ENCODE data around the gene ZNF649. TPM values are rescaled to one million over a fixed set of nuclear protein-coding genes. Genes with fewer than 3 reads are reported as not detected.
"Not testable (repeated sequence)": the region's sequence is repeated elsewhere in the genome, so short reads cannot be mapped to it uniquely, and the experiment has no call there.

Gene ZNF649
- total and polyA plus RNA-seq, 2 donors, result 6.2 to 14.4 TPM

GRCh38 chr19:51926784-51927741 lies 22.2 kb upstream of the ZNF649 start, which contains the start of gene ZNF613:
ZNF613 (plus strand) TSS chr19:51927472; CDS start chr19:51936221, 8,749 bp downstream.
- H3K9me3 ChIP-seq (ENCODE audit: control insufficient read depth in 2 of 2, insufficient read depth in 1 of 2, low read length in 1 of 2), result peaks cover 5 to 17% of the 10 kb centered on the region in 2 donors
- WGBS, result under 1% methylated on average over 52 of the region's 52 CpGs
- peaks cover 4 to 7% of the 10 kb centered on the region in 2 donors for H3K4me1 ChIP-seq (ENCODE audit: control insufficient read depth in 2 of 2, insufficient read depth in 2 of 2, low read length in 2 of 2)
- H3K36me3 ChIP-seq (ENCODE audit: control insufficient read depth in 2 of 2, insufficient read depth in 2 of 2, low read length in 1 of 2), result peaks cover 5 to 6% of the 10 kb centered on the region in 2 donors
- peak within 1 kb of the TSS; percentile 73 to 76 for H3K4me3 ChIP-seq (ENCODE audit: low read length in 2 of 2)
- H3K27ac ChIP-seq (ENCODE audit: low read depth in 1 of 2, low read length in 1 of 2), result peak within 1 kb of the TSS; percentile 83 to 85
- no peaks in the 10 kb centered on the region for H3K27me3 ChIP-seq (ENCODE audit: control insufficient read depth in 2 of 2, insufficient read depth in 1 of 2, low read length in 1 of 2)
- peak; percentile 83 to 96 (median 87) for DNase-seq (ENCODE audit: low read depth in 6 of 9, low spot score in 9 of 9)

DNA sequence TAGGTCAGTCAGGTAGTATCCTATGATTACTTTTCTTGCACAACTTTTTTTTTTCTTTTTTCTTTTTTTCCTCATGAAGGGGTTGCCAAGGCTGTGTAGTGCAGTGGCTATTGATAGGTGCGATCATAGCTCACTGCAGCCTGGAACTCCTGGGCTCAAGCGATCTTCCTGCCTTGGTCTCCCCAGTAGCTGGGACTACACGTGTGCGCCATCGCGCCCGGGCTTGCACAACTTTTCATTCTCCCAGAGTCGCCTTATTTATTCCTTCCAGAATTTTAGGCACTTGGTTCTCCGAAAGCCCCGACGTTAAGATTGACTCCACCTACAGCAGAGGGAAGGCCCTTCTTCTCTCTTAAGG lies 21.6 kb upstream of the ZNF649 start:
- Histone ChIP-seq H3K9me3 (ENCODE audit: control insufficient read depth in 2 of 2, insufficient read depth in 1 of 2, low read length in 1 of 2) (peaks cover 7 to 18% of the 10 kb centered on the region in 2 donors), H3K27ac (ENCODE audit: low read depth in 1 of 2, low read length in 1 of 2) (peak overlapping the region; percentile 83 to 85), H3K27me3 (ENCODE audit: control insufficient read depth in 2 of 2, insufficient read depth in 1 of 2, low read length in 1 of 2) (no peaks in the 10 kb centered on the region), H3K4me1 (ENCODE audit: control insufficient read depth in 2 of 2, insufficient read depth in 2 of 2, low read length in 2 of 2) (peaks cover 4 to 7% of the 10 kb centered on the region in 2 donors), H3K36me3 (ENCODE audit: control insufficient read depth in 2 of 2, insufficient read depth in 2 of 2, low read length in 1 of 2) (peaks cover 0 to 5% of the 10 kb centered on the region in 2 donors), H3K4me3 (ENCODE audit: low read length in 2 of 2) (peak overlapping the region; percentile 73 to 76)
- WGBS, result 23% methylated on average over 11 of the region's 11 CpGs
- DNase-seq (ENCODE audit: low read depth in 6 of 9, low spot score in 9 of 9), result no peak

DNA sequence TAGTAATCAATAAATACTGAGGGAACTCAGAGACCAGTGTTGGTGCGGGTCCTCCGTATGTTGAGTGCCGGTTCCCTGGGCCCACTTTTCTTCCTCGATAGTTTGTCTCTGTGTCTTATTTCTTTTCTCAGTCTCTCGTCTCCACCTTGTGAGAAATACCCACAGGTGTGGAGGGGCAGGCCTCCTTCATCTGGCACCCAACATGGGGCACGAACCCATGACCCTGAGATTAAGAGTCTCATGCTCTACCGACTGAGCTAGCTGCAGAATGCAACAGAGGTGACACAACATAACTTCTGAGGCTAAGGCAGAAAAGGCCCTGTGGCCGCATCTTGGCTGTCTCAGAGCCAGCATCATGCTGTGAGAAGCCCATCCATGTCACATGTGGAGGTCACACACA lies 17.1 kb upstream of the ZNF649 start:
- Histone ChIP-seq H3K4me1 (ENCODE audit: control insufficient read depth in 2 of 2, insufficient read depth in 2 of 2, low read length in 2 of 2) (no peaks in the 10 kb centered on the region), H3K9me3 (ENCODE audit: control insufficient read depth in 2 of 2, insufficient read depth in 1 of 2, low read length in 1 of 2) (peaks cover 8 to 22% of the 10 kb centered on the region in 2 donors), H3K27me3 (ENCODE audit: control insufficient read depth in 2 of 2, insufficient read depth in 1 of 2, low read length in 1 of 2) (no peaks in the 10 kb centered on the region), H3K27ac (ENCODE audit: low read depth in 1 of 2, low read length in 1 of 2) (no peak overlapping the region), H3K36me3 (ENCODE audit: control insufficient read depth in 2 of 2, insufficient read depth in 2 of 2, low read length in 1 of 2) (no peaks in the 10 kb centered on the region), H3K4me3 (ENCODE audit: low read length in 2 of 2) (no peak overlapping the region)
- DNase-seq (ENCODE audit: low read depth in 6 of 9, low spot score in 9 of 9), result no peak
- WGBS, result 95% methylated on average over 8 of the region's 8 CpGs

GRCh38 chr19:51919606-51920005 lies 14.8 kb upstream of the ZNF649 start:
- Histone ChIP-seq H3K4me3 (ENCODE audit: low read length in 2 of 2) (no peak overlapping the region), H3K4me1 (ENCODE audit: control insufficient read depth in 2 of 2, insufficient read depth in 2 of 2, low read length in 2 of 2) (no peaks in the 10 kb centered on the region), H3K9me3 (ENCODE audit: control insufficient read depth in 2 of 2, insufficient read depth in 1 of 2, low read length in 1 of 2) (peaks cover 9 to 22% of the 10 kb centered on the region in 2 donors), H3K27me3 (ENCODE audit: control insufficient read depth in 2 of 2, insufficient read depth in 1 of 2, low read length in 1 of 2) (no peaks in the 10 kb centered on the region), H3K27ac (ENCODE audit: low read depth in 1 of 2, low read length in 1 of 2) (no peak overlapping the region), H3K36me3 (ENCODE audit: control insufficient read depth in 2 of 2, insufficient read depth in 2 of 2, low read length in 1 of 2) (no peaks in the 10 kb centered on the region)
- 94% methylated on average over 3 of the region's 3 CpGs for WGBS
- no peak for DNase-seq (ENCODE audit: low read depth in 6 of 9, low spot score in 9 of 9)

DNA sequence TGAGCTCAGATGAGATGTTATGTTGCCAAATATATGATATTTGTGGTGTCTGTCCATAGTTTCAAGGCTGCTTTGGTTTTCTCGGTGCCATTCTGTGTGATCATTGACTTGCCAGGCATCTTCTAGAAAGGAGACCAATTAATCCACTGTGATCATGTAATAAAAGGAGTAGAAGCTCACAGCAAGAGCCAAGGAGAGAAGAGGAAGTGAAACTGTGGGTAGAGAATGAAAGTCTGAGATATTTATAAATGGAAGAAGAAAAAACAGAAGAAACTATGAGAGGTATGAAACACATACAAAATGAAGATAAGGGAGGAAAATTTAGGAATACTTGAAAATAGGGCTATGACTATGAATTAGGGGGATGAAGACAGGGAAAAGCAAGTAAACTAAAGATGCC lies 11.3 kb upstream of the ZNF649 start:
- Histone ChIP-seq H3K36me3 (ENCODE audit: control insufficient read depth in 2 of 2, insufficient read depth in 2 of 2, low read length in 1 of 2) (no peaks in the 10 kb centered on the region), H3K27me3 (ENCODE audit: control insufficient read depth in 2 of 2, insufficient read depth in 1 of 2, low read length in 1 of 2) (no peaks in the 10 kb centered on the region), H3K9me3 (ENCODE audit: control insufficient read depth in 2 of 2, insufficient read depth in 1 of 2, low read length in 1 of 2) (peaks cover 4 to 10% of the 10 kb centered on the region in 2 donors), H3K4me1 (ENCODE audit: control insufficient read depth in 2 of 2, insufficient read depth in 2 of 2, low read length in 2 of 2) (no peaks in the 10 kb centered on the region), H3K4me3 (ENCODE audit: low read length in 2 of 2) (no peak overlapping the region), H3K27ac (ENCODE audit: low read depth in 1 of 2, low read length in 1 of 2) (no peak overlapping the region)
- WGBS, result 97% methylated on average over 1 of the region's 1 CpG
- DNase-seq (ENCODE audit: low read depth in 6 of 9, low spot score in 9 of 9), result no peak

- H3K4me1 ChIP-seq (ENCODE audit: control insufficient read depth in 2 of 2, insufficient read depth in 2 of 2, low read length in 2 of 2), result no peaks in the 10 kb centered on the region
- no peak for DNase-seq (ENCODE audit: low read depth in 6 of 9, low spot score in 9 of 9)
- H3K9me3 ChIP-seq (ENCODE audit: control insufficient read depth in 2 of 2, insufficient read depth in 1 of 2, low read length in 1 of 2), result peaks cover 2 to 10% of the 10 kb centered on the region in 2 donors
- no peaks in the 10 kb centered on the region for H3K36me3 ChIP-seq (ENCODE audit: control insufficient read depth in 2 of 2, insufficient read depth in 2 of 2, low read length in 1 of 2)
- H3K4me3 ChIP-seq (ENCODE audit: low read length in 2 of 2), result no peak overlapping the region
- 82% methylated on average over 5 of the region's 5 CpGs for WGBS
- H3K27ac ChIP-seq (ENCODE audit: low read depth in 1 of 2, low read length in 1 of 2), result no peak overlapping the region
- no peaks in the 10 kb centered on the region for H3K27me3 ChIP-seq (ENCODE audit: control insufficient read depth in 2 of 2, insufficient read depth in 1 of 2, low read length in 1 of 2)
Observed at GRCh38 chr19:51915324-51915867, 10.6 kb upstream of the ZNF649 start.

DNA sequence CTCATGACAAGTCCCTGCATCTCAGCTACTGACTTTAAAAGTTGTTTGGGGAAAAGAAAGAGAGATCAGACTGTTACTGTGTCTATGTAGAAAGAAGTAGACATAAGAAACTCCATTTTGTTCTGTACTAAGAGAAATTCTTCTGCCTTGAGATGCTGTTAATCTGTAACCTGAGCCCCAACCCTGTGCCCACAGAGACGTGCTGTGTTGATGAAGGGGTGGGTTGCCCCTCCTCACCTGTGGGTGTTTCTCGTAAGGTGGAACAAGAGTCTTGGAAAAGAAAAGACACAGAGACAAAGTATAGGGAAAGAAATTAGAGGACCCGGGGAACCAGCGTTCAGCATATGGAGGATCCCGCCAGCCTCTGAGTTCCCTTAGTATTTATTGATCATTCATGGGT lies 3.2 kb upstream of the ZNF649 start:
- H3K4me1 ChIP-seq (ENCODE audit: control insufficient read depth in 2 of 2, insufficient read depth in 2 of 2, low read length in 2 of 2); H3K4me3 ChIP-seq (ENCODE audit: low read length in 2 of 2); H3K27me3 ChIP-seq (ENCODE audit: control insufficient read depth in 2 of 2, insufficient read depth in 1 of 2, low read length in 1 of 2); H3K27ac ChIP-seq (ENCODE audit: low read depth in 1 of 2, low read length in 1 of 2); DNase-seq (ENCODE audit: low read depth in 6 of 9, low spot score in 9 of 9); H3K36me3 ChIP-seq (ENCODE audit: control insufficient read depth in 2 of 2, insufficient read depth in 2 of 2, low read length in 1 of 2): not testable (repeated sequence)
- H3K9me3 ChIP-seq (ENCODE audit: control insufficient read depth in 2 of 2, insufficient read depth in 1 of 2, low read length in 1 of 2), result peaks cover 11 to 18% of the 10 kb centered on the region in 2 donors
- 38% methylated on average over 5 of the region's 5 CpGs for WGBS

DNA sequence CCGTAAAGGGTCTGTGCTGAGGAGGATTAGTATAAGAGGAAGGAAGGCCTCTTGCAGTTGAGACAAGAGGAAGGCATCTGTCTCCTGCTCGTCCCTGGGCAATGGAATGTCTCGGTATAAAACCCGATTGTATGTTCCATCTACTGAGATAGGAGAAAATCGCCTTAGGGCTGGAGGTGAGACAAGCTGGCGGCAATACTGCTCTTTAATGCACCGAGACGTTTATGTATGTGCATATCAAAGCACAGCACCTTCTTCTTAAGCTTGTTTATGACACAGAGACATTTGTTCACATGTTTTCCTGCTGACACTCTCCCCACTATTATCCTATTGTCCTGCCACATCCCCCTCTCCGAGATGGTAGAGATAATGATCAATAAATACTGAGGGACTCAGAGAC lies 1.3 kb upstream of the ZNF649 start:
- WGBS, result 65% methylated on average over 9 of the region's 9 CpGs

GRCh38 chr19:51905639-51906038 lies 822 bp upstream of the ZNF649 start:
- peaks cover 15 to 36% of the 10 kb centered on the region in 2 donors for H3K9me3 ChIP-seq (ENCODE audit: control insufficient read depth in 2 of 2, insufficient read depth in 1 of 2, low read length in 1 of 2)
- H3K36me3 ChIP-seq (ENCODE audit: control insufficient read depth in 2 of 2, insufficient read depth in 2 of 2, low read length in 1 of 2), result peaks cover 4 to 13% of the 10 kb centered on the region in 2 donors
- not testable (repeated sequence) for H3K27ac ChIP-seq (ENCODE audit: low read depth in 1 of 2, low read length in 1 of 2); H3K4me3 ChIP-seq (ENCODE audit: low read length in 2 of 2); H3K4me1 ChIP-seq (ENCODE audit: control insufficient read depth in 2 of 2, insufficient read depth in 2 of 2, low read length in 2 of 2); DNase-seq (ENCODE audit: low read depth in 6 of 9, low spot score in 9 of 9); H3K27me3 ChIP-seq (ENCODE audit: control insufficient read depth in 2 of 2, insufficient read depth in 1 of 2, low read length in 1 of 2)
- 95% methylated on average over 3 of the region's 3 CpGs for WGBS

More for the DNA sequence above, 1.3 kb upstream of the ZNF649 start:
- DNase-seq (ENCODE audit: low read depth in 6 of 9, low spot score in 9 of 9); H3K4me3 ChIP-seq (ENCODE audit: low read length in 2 of 2); H3K27ac ChIP-seq (ENCODE audit: low read depth in 1 of 2, low read length in 1 of 2); H3K4me1 ChIP-seq (ENCODE audit: control insufficient read depth in 2 of 2, insufficient read depth in 2 of 2, low read length in 2 of 2); H3K27me3 ChIP-seq (ENCODE audit: control insufficient read depth in 2 of 2, insufficient read depth in 1 of 2, low read length in 1 of 2): not testable (repeated sequence)
- Histone ChIP-seq H3K9me3 (ENCODE audit: control insufficient read depth in 2 of 2, insufficient read depth in 1 of 2, low read length in 1 of 2) (peaks cover 14 to 32% of the 10 kb centered on the region in 2 donors), H3K36me3 (ENCODE audit: control insufficient read depth in 2 of 2, insufficient read depth in 2 of 2, low read length in 1 of 2) (peaks cover under 1 to 12% of the 10 kb centered on the region in 2 donors)
